ENCODE measurements around the gene CLCN3.

The CLCN3 gene

GRCh38 chr4:169649545-169650226 is 29.3 kb downstream of the CLCN3 start:
- TF ChIP-seq EZH2phosphoT487 (IDR thresholded peaks at IDR 0.05; ENCODE audit: borderline replicate concordance) (no peak), CTCF (conservative IDR thresholded peaks at IDR 0.05; ENCODE audit: low read length) (no peak)
- Histone ChIP-seq H3K9me3 (ENCODE audit: insufficient read depth, low read depth, low read length) (no peaks in the 10 kb centered on the region), H2AFZ (ENCODE audit: low read length) (no peak overlapping the region), H4K20me1 (ENCODE audit: insufficient read depth, low read length, poor library complexity, severe bottlenecking) (no peaks in the 10 kb centered on the region), H3K27me3 (ENCODE audit: insufficient read depth, low read length, poor library complexity, severe bottlenecking) (no peaks in the 10 kb centered on the region), H3K9me2 (replicated peaks; ENCODE audit: low read depth, low read length) (no peaks in the 10 kb centered on the region), H3K4me3 (ENCODE audit: low read length, poor library complexity, severe bottlenecking) (no peak overlapping the region), H3K79me2 (ENCODE audit: insufficient read depth, low read length) (no peaks in the 10 kb centered on the region), H3K4me1 (ENCODE audit: insufficient read depth, low read length, poor library complexity, severe bottlenecking) (no peaks in the 10 kb centered on the region), H3K9ac (ENCODE audit: low read depth, low read length, poor library complexity, severe bottlenecking) (no peak overlapping the region), H3K36me3 (ENCODE audit: insufficient read depth, low read length) (no peaks in the 10 kb centered on the region), H3F3A (ENCODE audit: low read depth) (no peaks in the 10 kb centered on the region), H3K4me2 (ENCODE audit: low read depth, low read length, poor library complexity, severe bottlenecking) (no peak overlapping the region)

- Histone ChIP-seq H3K79me2 (ENCODE audit: insufficient read depth, low read length) (no peaks in the 10 kb centered on the region), H3K4me2 (ENCODE audit: low read depth, low read length, poor library complexity, severe bottlenecking) (no peak overlapping the region)
Measured at GRCh38 chr4:169650227-169650936, 30.0 kb downstream of the CLCN3 start.

GRCh38 chr4:169652535-169652934 is 32.2 kb downstream of the CLCN3 start:
- H2AFZ ChIP-seq (ENCODE audit: low read length): no peak overlapping the region
- no peak overlapping the region for H3K4me2 ChIP-seq (ENCODE audit: low read depth, low read length, poor library complexity, severe bottlenecking)
- no peaks in the 10 kb centered on the region for H3K27me3 ChIP-seq (ENCODE audit: insufficient read depth, low read length, poor library complexity, severe bottlenecking)
- no peaks in the 10 kb centered on the region for H3K9me3 ChIP-seq (ENCODE audit: insufficient read depth, low read depth, low read length)
- no peaks in the 10 kb centered on the region for H4K20me1 ChIP-seq (ENCODE audit: insufficient read depth, low read length, poor library complexity, severe bottlenecking)
- no peak overlapping the region for H3K4me3 ChIP-seq (ENCODE audit: low read length, poor library complexity, severe bottlenecking)
- no peaks in the 10 kb centered on the region for H3K4me1 ChIP-seq (ENCODE audit: insufficient read depth, low read length, poor library complexity, severe bottlenecking)
- no peaks in the 10 kb centered on the region for H3K79me2 ChIP-seq (ENCODE audit: insufficient read depth, low read length)
- H3K36me3 ChIP-seq (ENCODE audit: insufficient read depth, low read length): no peaks in the 10 kb centered on the region
- TF ChIP-seq EZH2phosphoT487 (IDR thresholded peaks at IDR 0.05; ENCODE audit: borderline replicate concordance) (no peak), CTCF (conservative IDR thresholded peaks at IDR 0.05; ENCODE audit: low read length) (no peak)
- H3K9me2 ChIP-seq (replicated peaks; ENCODE audit: low read depth, low read length): no peaks in the 10 kb centered on the region
- H3K9ac ChIP-seq (ENCODE audit: low read depth, low read length, poor library complexity, severe bottlenecking): no peak overlapping the region
- H3F3A ChIP-seq (ENCODE audit: low read depth): no peaks in the 10 kb centered on the region

More at GRCh38 chr4:169650227-169650936, 30.0 kb downstream of the CLCN3 start:
- Histone ChIP-seq H3F3A (ENCODE audit: low read depth) (no peaks in the 10 kb centered on the region), H3K36me3 (ENCODE audit: insufficient read depth, low read length) (no peaks in the 10 kb centered on the region), H3K27me3 (ENCODE audit: insufficient read depth, low read length, poor library complexity, severe bottlenecking) (no peaks in the 10 kb centered on the region), H3K4me1 (ENCODE audit: insufficient read depth, low read length, poor library complexity, severe bottlenecking) (no peaks in the 10 kb centered on the region), H3K9ac (ENCODE audit: low read depth, low read length, poor library complexity, severe bottlenecking) (no peak overlapping the region), H2AFZ (ENCODE audit: low read length) (no peak overlapping the region), H3K4me3 (ENCODE audit: low read length, poor library complexity, severe bottlenecking) (no peak overlapping the region), H4K20me1 (ENCODE audit: insufficient read depth, low read length, poor library complexity, severe bottlenecking) (no peaks in the 10 kb centered on the region), H3K9me3 (ENCODE audit: insufficient read depth, low read depth, low read length) (no peaks in the 10 kb centered on the region), H3K9me2 (replicated peaks; ENCODE audit: low read depth, low read length) (no peaks in the 10 kb centered on the region)
- TF ChIP-seq EZH2phosphoT487 (IDR thresholded peaks at IDR 0.05; ENCODE audit: borderline replicate concordance) (no peak), CTCF (conservative IDR thresholded peaks at IDR 0.05; ENCODE audit: low read length) (no peak)

All from Loucy (cell line).